Heart right ventricle (tissue), 16 donors: ENCODE data around the gene PSORS1C1. TPM values are rescaled to one million over a fixed set of nuclear protein-coding genes. Genes with fewer than 3 reads are reported as not detected.

Source experiments
- ATAC-seq, 8 donors: fragments of 200-7000 bp; cut with Tn5 transposase; one replicate each; pipeline ENCODE4 v1.9.1; 2020; ENCODE audit warnings: mild to moderate bottlenecking in 8 of 8, moderate library complexity in 8 of 8, moderate number of reproducible peaks in 1 of 8
- DNase-seq, 2 donors: peaks; one replicate each; pipeline ENCODE4 v3.0.0-alpha.2; 2020
- H3K27ac ChIP-seq, 10 donors: fragments of 200-600 bp; sonication (generic) in 2 of 10; one replicate each; pipeline versions ENCODE4 v1.5.0 to v1.8.0; 2020 to 2022; ENCODE audit warnings: mild to moderate bottlenecking in 3 of 10
- H3K27me3 ChIP-seq, 7 donors: fragments of 200-600 bp; one replicate each; pipeline ENCODE4 v1.8.0; 2021 to 2022; ENCODE audit warnings: mild to moderate bottlenecking in 2 of 7
- H3K36me3 ChIP-seq, 9 donors: fragments of 200-600 bp; sonication (generic) in 1 of 9; one replicate each; pipeline versions ENCODE4 v1.5.0 to v1.8.0; 2020 to 2022; ENCODE audit warnings: mild to moderate bottlenecking in 2 of 9
- H3K4me1 ChIP-seq, 9 donors: fragments of 200-600 bp; sonication (generic) in 1 of 9; one replicate each; pipeline versions ENCODE4 v1.5.0 to v1.8.0; 2020 to 2022; ENCODE audit warnings: mild to moderate bottlenecking in 4 of 9
- H3K4me3 ChIP-seq, 10 donors: fragments of 200-600 bp; sonication (generic) in 2 of 10; one replicate each; pipeline versions ENCODE4 v1.5.0 to v1.8.0; 2020 to 2022; ENCODE audit warnings: mild to moderate bottlenecking in 7 of 10, moderate library complexity in 2 of 10
- H3K9me3 ChIP-seq, 11 donors: fragments of 200-600 bp in 10 of 11; sonication (generic) in 2 of 11; one replicate each; pipeline versions ENCODE4 v1.5.0 to v1.8.0; 2013 to 2022; ENCODE audit warnings: mild to moderate bottlenecking in 2 of 11, control low read depth in 1 of 11, moderate library complexity in 1 of 11
- WGBS, 2 donors: extraction: QIAGEN DNeasy Blood & Tissue Kit; methylation state at CpG; one replicate each; pipeline ENCODE4 v1.1.7; 2013; ENCODE audit warnings: inconsistent platforms in 1 of 2; 5-methylcytosine and 5-hydroxymethylcytosine counted together
- intact Hi-C, 10 donors: fragments of 100-400 bp; cut with DNase I; formaldehyde crosslinking; loops; one replicate each; pipeline versions ENCODE4 v1.11.1 to v1.14.2; 2022
- polyA plus RNA-seq, 2 donors: library from polyadenylated mRNA; stranded (reverse); fragments of 200-250 nt; gene quantifications; one replicate each; pipeline ENCODE4 v1.2.3, GENCODE V29; 2013
- total RNA-seq, 10 donors: library from RNA; stranded (reverse); fragmentation: NEBNext Ultra II Directional in 3 of 10; extraction: Animal tissue kit (Norgen Biotek cat#: 25700) in 3 of 10; gene quantifications; one replicate each; pipeline versions ENCODE4 v1.2.1 to v1.2.4, GENCODE V29; 2021 to 2023
- TF ChIP-seq, protein P1 (sequence below), 9 donors: fragments of 200-600 bp; sonication (generic) in 2 of 9; IDR thresholded peaks; one replicate each; pipeline versions ENCODE4 v1.5.0 to v1.8.0; 2021 to 2022; ENCODE audit warnings: antibody characterized with exemption in 9 of 9, mild to moderate bottlenecking in 5 of 9, moderate library complexity in 1 of 9
- donor health status: Arrhythmogenic right ventricular cardiomyopathy.
- donor health status: ischemic (EF 13 %, LVEDD 7.1; RV severe dilation, severe dysfunction).
- donor health status: healthy with polysubstance abuse.
- donor health status: DM: no; HTN: yes; CAD: no.
- donor health status: DM: no; HTN: no; CAD: no.
- donor health status: ischemic (EF 25% LVEDD 6.9; RV normal size, moderate dysfunction).
- donor health status: ischemic (EF 25% LVEDD 5.7; RV mildly dilated, moderate dysfunction).
- donor health status: healthy.
- donor health status: DM: yes; HTN: yes; CAD: no.
- donor health status: Ischemic cardiomyopathy.
- donor health status: ischemic (EF 35%, LVEDD 5.7; RV mildly dilated, moderate dysfunction).
- donor health status: nonischemic (EF 11% LVEDD 7.7; RV severe dilation, severe dysfunction).
- donor health status: DM: yes; HTN: yes; CAD: no.
- donor health status: PGD.
- donor health status: ischemic (EF 29% LVEDD 5.4; RV normal size, mild dysfunction).
- donor health status: nonischemic (EF 23%, LVEDD 6.1; RV moderate dilation, normal function).

PSORS1C1 gene
- total and polyA plus RNA-seq, 12 donors, result 0.13 to 6.2 (median 3.0) TPM

DNA sequence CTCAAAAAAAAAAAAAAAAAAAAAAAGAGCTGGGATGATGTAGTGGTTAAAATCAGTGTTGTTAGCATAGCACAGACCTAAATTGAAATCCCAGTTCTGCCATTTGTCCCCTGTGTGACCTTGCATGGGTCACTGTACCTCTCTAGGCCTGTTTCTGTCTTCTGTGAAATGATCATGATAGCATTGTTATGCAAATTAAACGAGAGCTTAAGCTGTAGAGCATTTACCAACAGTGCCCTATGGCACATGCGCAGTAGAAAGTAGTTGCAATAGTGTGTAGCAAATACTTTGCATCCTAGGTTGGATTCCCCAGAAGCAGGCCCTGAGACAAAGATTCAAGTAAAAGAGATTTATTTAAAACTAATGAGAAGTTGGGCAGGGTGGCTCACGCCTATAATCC is 17.0 kb downstream of the PSORS1C1 start:
- ATAC-seq, result no peak
- intact Hi-C loops, result loop anchor here in 3 of 10 donors (5.0 to 10.0 kb wide), 2 partner anchors 143 to 236 kb away; partner anchors contain the start of gene HLA-C (in 2 of the 3)
- 78 to 92% methylated on average over 3 of the region's 3 CpGs for whole genome bisulfite sequencing, 2 donors

DNA sequence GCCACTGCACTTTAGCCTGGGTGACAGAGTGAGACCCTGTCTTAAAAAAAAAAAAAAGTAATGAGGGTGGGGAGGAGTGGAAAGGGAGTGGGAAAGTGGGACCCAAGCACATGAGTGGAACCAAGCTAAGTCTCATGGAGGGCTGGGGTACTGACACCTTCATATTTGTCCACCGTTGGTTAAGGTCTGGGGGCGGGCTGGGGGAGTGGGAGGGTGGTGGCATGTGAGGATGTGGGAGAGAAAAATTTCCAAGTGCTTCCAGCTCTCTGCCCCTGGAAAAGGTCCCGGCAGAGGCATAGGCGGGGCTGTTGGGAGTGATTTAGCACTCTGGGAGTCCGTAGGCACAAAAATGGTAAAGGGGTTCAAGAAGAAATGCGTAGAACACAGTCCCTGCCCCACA is 18.2 kb downstream of the PSORS1C1 start:
- Histone ChIP-seq H3K27ac (no peak overlapping the region), H3K27me3 (no peaks in the 10 kb centered on the region), H3K36me3 (no peaks in the 10 kb centered on the region), H3K9me3 (no peaks in the 10 kb centered on the region), H3K4me3 (no peak overlapping the region), H3K4me1 (peaks cover 0 to 10% (median 4%) of the 10 kb centered on the region in 9 donors)
- 76 to 80% methylated on average over 6 of the region's 6 CpGs for WGBS, 2 donors
- DNase-seq (no peak), ATAC-seq (no peak)
- intact Hi-C loops, result loop anchor here in 3 of 10 donors (5.0 to 10.0 kb wide), 2 partner anchors 142 to 234 kb away; partner anchors contain the start of gene HLA-C (in 2 of the 3)
- TF ChIP-seq, protein P1, sequence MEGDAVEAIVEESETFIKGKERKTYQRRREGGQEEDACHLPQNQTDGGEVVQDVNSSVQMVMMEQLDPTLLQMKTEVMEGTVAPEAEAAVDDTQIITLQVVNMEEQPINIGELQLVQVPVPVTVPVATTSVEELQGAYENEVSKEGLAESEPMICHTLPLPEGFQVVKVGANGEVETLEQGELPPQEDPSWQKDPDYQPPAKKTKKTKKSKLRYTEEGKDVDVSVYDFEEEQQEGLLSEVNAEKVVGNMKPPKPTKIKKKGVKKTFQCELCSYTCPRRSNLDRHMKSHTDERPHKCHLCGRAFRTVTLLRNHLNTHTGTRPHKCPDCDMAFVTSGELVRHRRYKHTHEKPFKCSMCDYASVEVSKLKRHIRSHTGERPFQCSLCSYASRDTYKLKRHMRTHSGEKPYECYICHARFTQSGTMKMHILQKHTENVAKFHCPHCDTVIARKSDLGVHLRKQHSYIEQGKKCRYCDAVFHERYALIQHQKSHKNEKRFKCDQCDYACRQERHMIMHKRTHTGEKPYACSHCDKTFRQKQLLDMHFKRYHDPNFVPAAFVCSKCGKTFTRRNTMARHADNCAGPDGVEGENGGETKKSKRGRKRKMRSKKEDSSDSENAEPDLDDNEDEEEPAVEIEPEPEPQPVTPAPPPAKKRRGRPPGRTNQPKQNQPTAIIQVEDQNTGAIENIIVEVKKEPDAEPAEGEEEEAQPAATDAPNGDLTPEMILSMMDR (IDR thresholded peaks at IDR 0.05), result no peak

More for the DNA sequence above, 17.0 kb downstream of the PSORS1C1 start:
- no peaks in the 10 kb centered on the region for H3K36me3 ChIP-seq
- no peak overlapping the region for H3K4me3 ChIP-seq
- H3K27ac ChIP-seq, result no peak overlapping the region
- DNase-seq, result no peak
- TF ChIP-seq, protein P1 (IDR thresholded peaks at IDR 0.05), result no peak
- peaks cover 5 to 15% (median 10%) of the 10 kb centered on the region in 9 donors for H3K4me1 ChIP-seq
- H3K27me3 ChIP-seq, result no peaks in the 10 kb centered on the region
- H3K9me3 ChIP-seq, result no peaks in the 10 kb centered on the region

DNA sequence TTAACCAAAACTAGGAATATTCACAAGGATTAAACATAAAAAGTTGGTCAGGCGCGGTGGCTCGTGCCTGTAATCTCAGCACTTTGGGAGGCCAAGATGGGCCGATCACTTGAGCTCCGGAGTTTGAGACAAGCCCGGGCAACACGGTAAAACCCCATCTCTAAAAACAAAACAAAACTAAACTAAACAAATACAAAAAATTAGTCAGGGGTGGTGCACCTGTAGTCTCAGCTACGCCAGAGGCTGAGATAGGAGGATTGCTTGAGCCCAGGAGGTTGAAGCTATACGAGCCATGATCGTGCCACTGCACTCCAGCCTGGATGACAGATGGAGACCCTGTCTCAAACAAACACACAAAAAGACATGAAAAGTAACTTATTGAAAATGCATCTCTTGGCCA is 21.1 kb downstream of the PSORS1C1 start:
- Histone ChIP-seq H3K9me3 (no peaks in the 10 kb centered on the region), H3K36me3 (no peaks in the 10 kb centered on the region), H3K27me3 (no peaks in the 10 kb centered on the region), H3K4me3 (no peak overlapping the region), H3K4me1 (peaks cover 3 to 22% (median 9%) of the 10 kb centered on the region in 9 donors), H3K27ac (no peak overlapping the region)
- intact Hi-C loops, result loop anchor here in 8 of 10 donors (2.0 to 10.0 kb wide), 4 partner anchors 57 to 232 kb away; partner anchors contain the start of gene HLA-C (in 2 of the 8)
- TF ChIP-seq, protein P1 (IDR thresholded peaks at IDR 0.05), result no peak
- no peak for DNase-seq
- no peak for ATAC-seq
- 86 to 94% methylated on average over 10 of the region's 10 CpGs for WGBS, 2 donors

DNA sequence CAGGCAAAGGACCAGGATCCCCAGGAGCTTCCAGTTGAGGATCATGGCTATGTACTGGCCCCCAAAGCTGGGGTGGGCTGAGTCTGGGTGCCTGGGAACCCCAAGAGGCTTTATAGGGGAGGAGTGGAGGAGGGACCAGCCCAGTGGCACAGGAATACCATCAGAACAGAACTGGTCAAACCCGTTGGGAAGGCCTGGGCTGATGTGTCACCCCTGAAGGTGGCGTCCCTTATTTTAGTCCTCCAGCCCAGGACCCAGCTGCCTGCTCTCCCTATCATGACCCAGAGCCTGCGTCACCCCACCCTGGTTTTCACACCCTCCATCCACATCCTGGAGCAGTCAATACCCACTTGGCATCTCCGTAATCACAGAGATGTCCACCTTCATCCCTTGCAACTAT is 24.4 kb downstream of the PSORS1C1 start, which contains the start of gene PSORS1C2:
Gene PSORS1C2, minus strand, starts transcription at position 85 of the 400 bp plus-strand sequence. Its CDS starts 40 bp downstream, at position 45.
- peak within 1 kb of the TSS in 1 of 10 donors; percentile 3 for H3K27ac ChIP-seq
- no peak for DNase-seq
- H3K36me3 ChIP-seq, result peaks cover 0 to 9% (median 0%) of the 10 kb centered on the region in 9 donors
- TF ChIP-seq, protein P1 (IDR thresholded peaks at IDR 0.05), result no peak
- ATAC-seq, result no peak
- WGBS, 2 donors, result 87 to 93% methylated on average over 4 of the region's 4 CpGs
- peak within 1 kb of the TSS in 4 of 10 donors; percentile 31 to 44 (median 36) for H3K4me3 ChIP-seq
- peaks cover 14 to 43% (median 27%) of the 10 kb centered on the region in 9 donors for H3K4me1 ChIP-seq
- intact Hi-C loops, result loop anchor here in 7 of 10 donors (2.0 to 10.0 kb wide), 5 partner anchors 48 to 228 kb away; partner anchors contain the start of gene HLA-C (in 2 of the 7)
- no peaks in the 10 kb centered on the region for H3K9me3 ChIP-seq
- no peaks in the 10 kb centered on the region for H3K27me3 ChIP-seq
